MM.1S (cell line): ENCODE measurements around the gene MYO9A.

ENCODE experiments used
- EZH2 ChIP-seq: fragments of 300-600 bp; sonication (generic); optimal IDR thresholded peaks from 2 replicates; pipeline ENCODE3; 2017; ENCODE audit warnings: low read depth, mild to moderate bottlenecking, antibody characterized with exemption, low read length, mixed read lengths
- EZH2phosphoT487 ChIP-seq: fragments of 300-600 bp; sonication (generic); IDR thresholded peaks from 2 replicates; pipeline ENCODE4 v1.6.1; 2018; ENCODE audit warnings: antibody characterized with exemption, low read length
- TF ChIP-seq, protein P1 (sequence below): fragments of 300-600 bp; sonication (generic); IDR thresholded peaks from 2 replicates; pipeline ENCODE4 v1.5.1; 2016; ENCODE audit warnings: antibody characterized with exemption, low read length, mixed read lengths

DNA sequence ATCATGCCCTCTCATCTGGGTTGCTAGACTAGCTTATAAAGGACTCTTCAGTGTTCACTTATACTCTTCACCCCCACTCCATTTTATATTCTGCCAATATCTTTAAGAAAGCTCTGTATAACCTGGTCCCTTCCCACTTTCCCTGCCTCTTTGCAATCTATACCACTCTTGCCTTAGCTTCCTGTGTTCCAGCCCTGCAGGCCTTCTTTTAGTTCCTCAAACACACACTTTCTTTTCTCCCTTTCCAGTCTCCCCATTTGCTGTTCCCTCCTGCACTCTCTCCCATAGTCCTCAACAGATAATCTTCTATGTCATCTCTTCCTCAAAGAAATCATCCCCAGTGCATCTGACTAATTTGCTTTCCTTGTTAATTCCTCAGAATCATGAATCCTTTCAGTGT, 29.0 kb upstream of the MYO9A start:
- TF ChIP-seq, protein P1, sequence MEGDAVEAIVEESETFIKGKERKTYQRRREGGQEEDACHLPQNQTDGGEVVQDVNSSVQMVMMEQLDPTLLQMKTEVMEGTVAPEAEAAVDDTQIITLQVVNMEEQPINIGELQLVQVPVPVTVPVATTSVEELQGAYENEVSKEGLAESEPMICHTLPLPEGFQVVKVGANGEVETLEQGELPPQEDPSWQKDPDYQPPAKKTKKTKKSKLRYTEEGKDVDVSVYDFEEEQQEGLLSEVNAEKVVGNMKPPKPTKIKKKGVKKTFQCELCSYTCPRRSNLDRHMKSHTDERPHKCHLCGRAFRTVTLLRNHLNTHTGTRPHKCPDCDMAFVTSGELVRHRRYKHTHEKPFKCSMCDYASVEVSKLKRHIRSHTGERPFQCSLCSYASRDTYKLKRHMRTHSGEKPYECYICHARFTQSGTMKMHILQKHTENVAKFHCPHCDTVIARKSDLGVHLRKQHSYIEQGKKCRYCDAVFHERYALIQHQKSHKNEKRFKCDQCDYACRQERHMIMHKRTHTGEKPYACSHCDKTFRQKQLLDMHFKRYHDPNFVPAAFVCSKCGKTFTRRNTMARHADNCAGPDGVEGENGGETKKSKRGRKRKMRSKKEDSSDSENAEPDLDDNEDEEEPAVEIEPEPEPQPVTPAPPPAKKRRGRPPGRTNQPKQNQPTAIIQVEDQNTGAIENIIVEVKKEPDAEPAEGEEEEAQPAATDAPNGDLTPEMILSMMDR: no peak
- TF ChIP-seq EZH2 (no peak), EZH2phosphoT487 (no peak)
